Breast epithelium (tissue), 4 donors: ENCODE results near the gene GPR183. TPM values are rescaled to one million over a fixed set of nuclear protein-coding genes. Genes with fewer than 3 reads are reported as not detected.

ENCODE experiments used
- DNase-seq, 2 donors: peaks; one replicate each; pipeline ENCODE4 v3.0.0-alpha.2; 2019; ENCODE audit warnings: low spot score in 2 of 2
- H3K27ac ChIP-seq, 2 donors: fragments of 200-600 bp; sonication (generic) in 1 of 2; one replicate each; pipeline ENCODE4 v1.5.1; 2016 to 2019; ENCODE audit warnings: mild to moderate bottlenecking in 1 of 2
- H3K27me3 ChIP-seq, 2 donors: fragments of 200-600 bp; sonication (generic) in 1 of 2; one replicate each; pipeline versions ENCODE4 v1.5.1 to v1.6.0; 2017 to 2019; ENCODE audit warnings: control low read depth in 1 of 2, mild to moderate bottlenecking in 1 of 2
- H3K36me3 ChIP-seq: fragments of 200-600 bp; one replicate; pipeline ENCODE4 v1.5.1; 2019
- H3K4me1 ChIP-seq, 2 donors: fragments of 200-600 bp; sonication (generic); one replicate each; pipeline ENCODE4 v1.5.1; 2016 to 2019; ENCODE audit warnings: control low read depth in 1 of 2
- H3K4me3 ChIP-seq, 3 donors: fragments of 200-600 bp; sonication (generic); 1 replicate in 2 of 3; 2 replicates in 1 of 3; pipeline ENCODE4 v1.5.1; 2016 to 2019; ENCODE audit warnings: mild to moderate bottlenecking in 3 of 3, moderate library complexity in 2 of 3
- H3K9me3 ChIP-seq, 2 donors: fragments of 200-600 bp; sonication (generic) in 1 of 2; one replicate each; pipeline ENCODE4 v1.5.1; 2016 to 2019; ENCODE audit warnings: control low read depth in 1 of 2
- POLR2A ChIP-seq: fragments of 450-650 bp; IDR thresholded peaks from one replicate; pipeline ENCODE4 v1.6.1; 2016; ENCODE audit warnings: antibody characterized with exemption, mild to moderate bottlenecking, moderate library complexity
- POLR2AphosphoS5 ChIP-seq, 3 donors: sonication (generic); formaldehyde crosslinking; IDR thresholded peaks; one replicate each; pipeline ENCODE4 v1.6.1; 2017; ENCODE audit warnings: antibody characterized with exemption in 3 of 3
- intact Hi-C: fragments of 100-400 bp; cut with DNase I; formaldehyde crosslinking; loops from one replicate; pipeline ENCODE4 v1.15.1; 2023; ENCODE audit warnings: low total_unique reads
- total RNA-seq, 3 donors: library from RNA; depleted of rRNA; stranded (reverse); fragments of >200 nt; gene quantifications; one replicate each; pipeline ENCODE4 v1.1.0, GENCODE V29; 2016
- TF ChIP-seq, protein P1 (sequence below), 3 donors: fragments of 450-650 bp; IDR thresholded peaks; one replicate each; pipeline ENCODE4 v1.5.1; 2016 to 2017; ENCODE audit warnings: antibody characterized with exemption in 3 of 3, mild to moderate bottlenecking in 3 of 3, moderate library complexity in 3 of 3

The GPR183 gene
- total RNA-seq, 3 donors from 2014 or later, result 10.2 to 30.1 (median 21.4) TPM

DNA sequence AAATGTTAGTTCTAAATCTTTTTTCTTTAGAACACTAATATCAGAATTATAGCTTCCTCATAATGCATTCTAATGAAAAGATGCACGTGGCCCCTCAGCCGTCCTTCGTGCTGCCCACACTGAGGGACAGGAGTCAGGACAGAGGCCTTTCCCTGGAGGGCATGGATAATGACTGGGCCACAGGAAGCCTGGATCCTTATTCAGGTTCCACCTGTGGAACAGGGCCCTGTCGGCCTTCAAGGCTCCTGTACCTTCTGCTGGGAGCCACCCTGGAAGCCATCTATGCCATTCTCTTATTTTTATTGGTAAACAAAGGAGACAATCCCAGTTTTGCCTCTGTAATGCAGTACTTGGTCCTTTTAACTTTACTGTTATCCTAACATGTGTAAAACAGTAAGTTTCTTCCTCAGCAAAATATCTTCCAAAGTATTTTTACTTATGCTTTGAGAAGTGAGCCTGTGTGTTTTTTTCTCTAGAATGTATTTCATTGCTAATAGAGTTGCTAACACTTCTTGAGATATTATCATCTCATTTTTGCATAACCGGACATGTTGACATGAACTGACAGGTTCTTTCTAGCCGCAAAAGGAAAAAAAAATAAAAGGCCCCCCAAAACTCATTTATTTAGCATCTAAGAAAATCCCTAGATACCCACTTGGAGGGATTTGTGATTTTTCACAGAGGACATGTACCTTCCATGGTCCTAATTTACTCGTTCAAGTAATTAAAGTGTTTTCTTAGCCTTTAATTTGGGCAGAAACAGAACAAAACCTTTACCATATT lies 6.0 kb downstream of the GPR183 start:
- intact Hi-C loops, result no loop called here

DNA sequence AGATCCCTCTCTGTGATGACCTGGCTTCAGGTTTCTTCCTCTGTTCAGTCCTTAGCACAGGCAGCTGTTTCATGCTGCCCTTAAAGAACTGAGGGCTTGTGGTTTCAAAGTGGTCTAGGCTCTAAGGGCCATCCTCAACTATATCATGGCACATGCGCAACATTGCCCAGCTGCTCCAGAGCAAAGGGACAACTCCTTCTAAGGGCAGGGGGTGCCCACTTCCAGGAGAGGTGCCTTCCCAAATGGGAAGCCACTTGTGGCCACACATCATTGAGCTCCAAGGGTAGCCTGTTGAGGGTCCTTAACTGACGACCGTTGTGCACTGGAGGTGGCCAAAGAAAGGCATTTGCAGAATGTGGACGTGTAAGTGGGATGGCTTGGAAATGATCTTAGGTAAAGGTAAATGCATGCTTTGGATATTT lies 7.3 kb downstream of the GPR183 start:
- H3K9me3 ChIP-seq, result no peaks in the 10 kb centered on the region
- no peaks in the 10 kb centered on the region for H3K36me3 ChIP-seq
- intact Hi-C loops, result no loop called here
- no peak overlapping the region for H3K27ac ChIP-seq
- no peak for TF ChIP-seq POLR2AphosphoS5 (IDR thresholded peaks at IDR 0.05)
- TF ChIP-seq, protein P1, sequence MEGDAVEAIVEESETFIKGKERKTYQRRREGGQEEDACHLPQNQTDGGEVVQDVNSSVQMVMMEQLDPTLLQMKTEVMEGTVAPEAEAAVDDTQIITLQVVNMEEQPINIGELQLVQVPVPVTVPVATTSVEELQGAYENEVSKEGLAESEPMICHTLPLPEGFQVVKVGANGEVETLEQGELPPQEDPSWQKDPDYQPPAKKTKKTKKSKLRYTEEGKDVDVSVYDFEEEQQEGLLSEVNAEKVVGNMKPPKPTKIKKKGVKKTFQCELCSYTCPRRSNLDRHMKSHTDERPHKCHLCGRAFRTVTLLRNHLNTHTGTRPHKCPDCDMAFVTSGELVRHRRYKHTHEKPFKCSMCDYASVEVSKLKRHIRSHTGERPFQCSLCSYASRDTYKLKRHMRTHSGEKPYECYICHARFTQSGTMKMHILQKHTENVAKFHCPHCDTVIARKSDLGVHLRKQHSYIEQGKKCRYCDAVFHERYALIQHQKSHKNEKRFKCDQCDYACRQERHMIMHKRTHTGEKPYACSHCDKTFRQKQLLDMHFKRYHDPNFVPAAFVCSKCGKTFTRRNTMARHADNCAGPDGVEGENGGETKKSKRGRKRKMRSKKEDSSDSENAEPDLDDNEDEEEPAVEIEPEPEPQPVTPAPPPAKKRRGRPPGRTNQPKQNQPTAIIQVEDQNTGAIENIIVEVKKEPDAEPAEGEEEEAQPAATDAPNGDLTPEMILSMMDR (IDR thresholded peaks at IDR 0.05), result no peak
- no peak for TF ChIP-seq POLR2A
- no peak overlapping the region for H3K4me3 ChIP-seq
- no peak for DNase-seq
- no peaks in the 10 kb centered on the region for H3K27me3 ChIP-seq
- H3K4me1 ChIP-seq, result no peaks in the 10 kb centered on the region

More for the DNA sequence above, 6.0 kb downstream of the GPR183 start:
- no peaks in the 10 kb centered on the region for H3K36me3 ChIP-seq
- no peaks in the 10 kb centered on the region for H3K4me1 ChIP-seq
- no peaks in the 10 kb centered on the region for H3K9me3 ChIP-seq
- H3K27ac ChIP-seq, result no peak overlapping the region
- DNase-seq, result no peak
- no peak for TF ChIP-seq POLR2A
- TF ChIP-seq POLR2AphosphoS5 (IDR thresholded peaks at IDR 0.05), result no peak
- TF ChIP-seq, protein P1 (IDR thresholded peaks at IDR 0.05), result no peak
- H3K27me3 ChIP-seq, result no peaks in the 10 kb centered on the region
- no peak overlapping the region for H3K4me3 ChIP-seq

DNA sequence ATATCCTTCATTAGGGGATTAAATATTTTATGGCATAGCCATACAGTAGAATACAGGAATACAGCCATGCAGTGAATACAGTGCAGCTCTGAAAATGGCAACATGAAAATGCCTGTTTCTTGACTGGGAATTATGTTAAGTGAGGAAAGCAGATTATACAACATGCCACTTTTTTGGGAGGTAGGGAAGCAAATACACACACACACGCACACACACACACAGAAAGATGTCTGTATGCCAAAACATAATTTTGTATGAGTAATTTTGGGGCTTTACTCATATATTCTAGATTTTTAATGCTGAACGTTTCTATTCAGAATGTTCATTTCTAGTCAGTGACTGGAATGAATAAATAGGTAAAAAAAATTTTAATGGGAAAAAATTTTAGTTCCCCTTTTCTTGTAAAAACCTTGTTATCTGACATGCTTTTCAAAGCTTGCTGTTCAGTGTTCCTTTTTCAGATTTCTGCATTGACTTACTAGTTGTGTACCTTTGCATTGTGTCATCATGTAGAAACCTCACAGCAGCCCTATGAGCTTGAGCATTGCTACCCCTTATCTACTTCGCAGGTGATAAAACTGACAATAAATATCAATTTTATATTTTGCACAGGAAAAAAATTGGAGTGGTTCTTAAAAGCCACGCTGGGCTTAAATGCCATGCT lies 7.8 kb downstream of the GPR183 start:
- H3K4me1 ChIP-seq, result no peaks in the 10 kb centered on the region
- no peaks in the 10 kb centered on the region for H3K27me3 ChIP-seq
- TF ChIP-seq, protein P1 (IDR thresholded peaks at IDR 0.05), result no peak
- no peak for TF ChIP-seq POLR2A
- TF ChIP-seq POLR2AphosphoS5 (IDR thresholded peaks at IDR 0.05), result no peak
- H3K9me3 ChIP-seq, result no peaks in the 10 kb centered on the region
- H3K36me3 ChIP-seq, result no peaks in the 10 kb centered on the region
- no peak overlapping the region for H3K27ac ChIP-seq
- DNase-seq, result no peak
- no peak overlapping the region for H3K4me3 ChIP-seq
- intact Hi-C loops, result no loop called here

DNA sequence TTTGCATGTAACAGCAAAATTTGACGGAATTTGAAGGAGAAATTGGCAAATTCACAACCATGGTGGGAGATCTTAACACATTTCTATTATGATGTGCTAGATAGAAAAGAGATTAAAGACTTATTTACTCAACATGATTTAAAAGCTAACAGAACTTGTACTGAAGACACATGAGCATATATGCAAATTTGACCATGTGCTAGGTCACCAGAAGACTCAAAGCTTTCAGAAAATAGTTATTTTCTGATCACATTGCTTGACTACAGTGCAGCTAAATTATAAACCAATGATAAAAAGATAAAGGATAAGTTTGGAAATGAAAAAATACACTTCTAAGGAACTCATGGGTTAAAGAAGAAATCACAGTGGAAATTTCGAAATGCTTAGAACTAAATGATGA lies 9.1 kb downstream of the GPR183 start:
- intact Hi-C loops, result no loop called here
- Histone ChIP-seq H3K27ac (no peak overlapping the region), H3K36me3 (no peaks in the 10 kb centered on the region), H3K4me3 (no peak overlapping the region), H3K4me1 (no peaks in the 10 kb centered on the region), H3K9me3 (no peaks in the 10 kb centered on the region), H3K27me3 (no peaks in the 10 kb centered on the region)
- TF ChIP-seq, protein P1 (IDR thresholded peaks at IDR 0.05), result no peak
- TF ChIP-seq POLR2A, result no peak
- no peak for TF ChIP-seq POLR2AphosphoS5 (IDR thresholded peaks at IDR 0.05)
- no peak for DNase-seq

DNA sequence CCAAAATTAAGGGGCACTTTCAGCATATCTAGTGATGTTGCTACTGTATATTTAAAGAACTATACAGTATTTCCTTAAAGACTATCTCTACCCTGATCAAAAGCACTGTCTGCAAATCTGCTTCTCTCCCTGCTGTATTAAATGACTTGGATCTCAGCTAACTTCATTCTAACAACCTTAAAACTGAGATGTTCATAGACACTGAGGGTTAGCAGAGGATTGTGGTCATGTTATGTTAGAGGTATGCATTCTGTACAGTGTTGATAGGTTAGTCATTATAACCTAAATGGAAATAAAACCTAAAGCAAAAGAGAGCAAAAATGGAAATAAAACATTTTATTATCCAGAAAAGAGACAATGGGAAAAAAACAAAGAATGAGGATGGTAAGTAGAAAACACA lies 9.9 kb downstream of the GPR183 start:
- Histone ChIP-seq H3K9me3 (no peaks in the 10 kb centered on the region), H3K36me3 (no peaks in the 10 kb centered on the region), H3K4me3 (no peak overlapping the region), H3K27ac (no peak overlapping the region), H3K27me3 (no peaks in the 10 kb centered on the region), H3K4me1 (no peaks in the 10 kb centered on the region)
- DNase-seq, result no peak
- TF ChIP-seq, protein P1 (IDR thresholded peaks at IDR 0.05), result no peak
- TF ChIP-seq POLR2AphosphoS5 (IDR thresholded peaks at IDR 0.05) (no peak), POLR2A (no peak)
- intact Hi-C loops, result no loop called here
